NOMO-1 (cell line): ENCODE data around the gene GTF3C5.

Experiments used
- DNase-seq, 2 experiments: peaks; one replicate each; lab custom pipeline; 2025; ENCODE audit not compliant: unreplicated experiment in 2 of 2; lab: John Stamatoyannopoulos, UW

Gene GTF3C5

DNA sequence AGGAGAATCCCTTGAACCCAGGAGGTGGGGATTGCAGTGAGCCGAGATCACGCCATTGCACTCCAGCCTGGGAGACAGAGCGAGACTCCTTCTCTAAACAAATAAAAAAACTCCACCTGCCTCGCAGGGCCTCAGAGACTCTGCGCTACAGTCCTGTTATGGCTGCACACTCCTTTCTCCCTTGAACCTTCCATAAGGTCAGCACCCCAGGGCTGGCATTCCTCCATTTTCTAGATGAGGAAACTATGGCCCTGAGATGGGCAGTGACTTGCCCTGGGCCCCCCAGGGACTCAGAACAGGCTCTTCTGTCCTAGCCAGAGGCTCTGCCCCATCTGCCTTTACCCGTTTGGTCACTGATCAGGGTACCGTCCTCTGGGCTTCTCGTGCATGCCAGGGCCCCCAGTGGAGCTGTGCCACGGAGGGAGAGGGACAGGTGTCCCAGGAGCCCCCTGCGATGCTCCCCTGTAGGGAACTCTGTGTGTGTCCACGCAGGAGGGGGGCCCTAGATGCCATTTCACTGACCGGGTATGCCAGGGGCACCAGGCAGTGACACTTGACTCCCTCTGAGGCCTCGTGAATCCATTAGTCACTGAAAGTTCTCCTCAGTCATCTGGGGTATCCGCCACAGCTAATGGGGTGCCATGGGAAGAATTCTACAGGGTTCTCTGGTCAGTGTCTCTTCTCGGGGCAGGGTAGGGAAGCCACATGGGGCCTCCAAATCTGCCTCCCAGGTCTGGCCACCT lies 74.1 kb downstream of the GTF3C5 start:
- no peak for DNase-seq

DNA sequence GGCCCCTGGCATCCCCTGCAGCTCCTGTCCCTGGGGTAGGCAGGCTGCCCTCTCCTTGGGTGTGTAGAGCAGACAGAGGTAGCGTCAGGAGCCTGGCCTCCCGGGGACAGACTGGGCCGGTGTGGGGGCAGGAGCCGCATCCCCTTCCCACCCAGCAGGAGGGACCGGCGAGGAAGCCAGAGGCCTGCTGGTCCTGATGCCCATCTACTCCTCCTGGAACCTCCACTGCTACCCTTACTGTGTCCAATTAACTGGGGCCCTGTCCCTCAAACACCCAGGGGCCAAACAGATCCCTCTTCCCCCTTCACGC lies 74.6 kb downstream of the GTF3C5 start:
- no peak for DNase-seq

- no peak for DNase-seq
Observed at GRCh38 chr9:133106511-133107244, 75.9 kb downstream of the GTF3C5 start.

DNA sequence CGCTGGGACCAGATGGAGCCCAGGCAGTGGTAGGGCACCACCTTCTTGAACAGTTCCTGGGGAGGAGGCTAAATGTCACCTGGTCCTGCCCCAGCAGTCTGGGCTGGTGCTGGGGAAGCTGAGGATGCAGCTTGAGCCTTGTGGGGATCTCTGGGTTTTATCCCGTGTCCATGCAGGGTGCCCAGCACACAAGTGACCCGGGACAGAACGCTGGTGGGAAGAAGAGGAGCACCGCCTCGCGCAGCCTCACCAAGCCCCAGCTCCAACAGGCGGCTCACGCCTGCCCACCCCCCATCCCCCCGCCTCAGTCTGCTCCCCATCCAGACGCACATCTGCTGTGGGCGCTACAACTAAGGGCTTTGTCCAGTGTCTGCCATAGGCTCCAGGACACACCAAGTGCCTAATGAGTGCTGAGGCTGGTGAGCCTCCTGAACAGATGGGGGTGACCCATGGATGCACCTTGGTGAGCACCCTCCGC lies 76.5 kb downstream of the GTF3C5 start:
- no peak for DNase-seq
